Measurements from ENCODE around the gene SLC35D3. TPM values are rescaled to one million over a fixed set of nuclear protein-coding genes. Genes with fewer than 3 reads are reported as not detected.
"Not testable (repeated sequence)": the region's sequence is repeated elsewhere in the genome, so short reads cannot be mapped to it uniquely, and the experiment has no call there.

Gene SLC35D3
- polyA plus RNA-seq, 1 donor from 2014 or later, result not detected

- not testable (repeated sequence) for H3K27me3 Mint-ChIP-seq, H3K27ac Mint-ChIP-seq, H3K4me1 Mint-ChIP-seq, H3K9me3 Mint-ChIP-seq, H3K36me3 Mint-ChIP-seq, H3K4me3 Mint-ChIP-seq
Measured at GRCh38 chr6:136904477-136904876, 17.6 kb upstream of the SLC35D3 start.

GRCh38 chr6:136914947-136915346 is 7.2 kb upstream of the SLC35D3 start:
- peaks cover 16% of the 10 kb centered on the region for H3K36me3 Mint-ChIP-seq
- H3K9me3 Mint-ChIP-seq, result no peaks in the 10 kb centered on the region
- H3K4me3 Mint-ChIP-seq, result no peak overlapping the region
- H3K27ac Mint-ChIP-seq, result no peak overlapping the region
- peaks cover 2 to 4% (median 3%) of the 10 kb centered on the region in 3 donors for H3K4me1 Mint-ChIP-seq
- peaks cover 4% of the 10 kb centered on the region for H3K27me3 Mint-ChIP-seq

GRCh38 chr6:136918706-136919105 is 3.4 kb upstream of the SLC35D3 start:
- Mint-ChIP-seq H3K27ac (peak overlapping the region in 1 of 3 donors; percentile 10), H3K4me3 (peak overlapping the region in 1 of 4 donors; percentile 30), H3K9me3 (no peaks in the 10 kb centered on the region), H3K4me1 (peaks cover 13 to 14% (median 14%) of the 10 kb centered on the region in 3 donors), H3K27me3 (peaks cover 29% of the 10 kb centered on the region), H3K36me3 (peaks cover 9% of the 10 kb centered on the region)

GRCh38 chr6:136920216-136920615 is 1.9 kb upstream of the SLC35D3 start:
- peaks cover 41% of the 10 kb centered on the region for H3K27me3 Mint-ChIP-seq
- H3K36me3 Mint-ChIP-seq, result peaks cover 8% of the 10 kb centered on the region
- H3K9me3 Mint-ChIP-seq, result no peaks in the 10 kb centered on the region
- H3K4me3 Mint-ChIP-seq, result peak overlapping the region; percentile 77 to 93 (median 87)
- H3K27ac Mint-ChIP-seq, result no peak overlapping the region
- peaks cover 13 to 14% (median 14%) of the 10 kb centered on the region in 3 donors for H3K4me1 Mint-ChIP-seq

- no peaks in the 10 kb centered on the region for H3K9me3 Mint-ChIP-seq
- H3K4me3 Mint-ChIP-seq, result peak overlapping the region; percentile 77 to 93 (median 87)
- H3K27ac Mint-ChIP-seq, result no peak overlapping the region
- H3K27me3 Mint-ChIP-seq, result peaks cover 41% of the 10 kb centered on the region
- H3K4me1 Mint-ChIP-seq, result peaks cover 13 to 14% (median 14%) of the 10 kb centered on the region in 3 donors
- H3K36me3 Mint-ChIP-seq, result peaks cover 4% of the 10 kb centered on the region
Measured at GRCh38 chr6:136920671-136921380, 1.3 kb upstream of the SLC35D3 start.

- H3K27me3 Mint-ChIP-seq, result peaks cover 41% of the 10 kb centered on the region
- H3K4me3 Mint-ChIP-seq, result peak overlapping the region; percentile 24 to 93 (median 85)
Measured at GRCh38 chr6:136921381-136921935, 643 bp upstream of the SLC35D3 start.

GRCh38 chr6:136922685-136923006 is 545 bp downstream of the SLC35D3 start:
- H3K4me3 Mint-ChIP-seq, result peak overlapping the region; percentile 60 to 91 (median 76)
- H3K36me3 Mint-ChIP-seq, result peaks cover 4% of the 10 kb centered on the region
- H3K27ac Mint-ChIP-seq, result peak overlapping the region in 1 of 3 donors; percentile 53
- no peaks in the 10 kb centered on the region for H3K9me3 Mint-ChIP-seq
- peaks cover 13 to 14% (median 14%) of the 10 kb centered on the region in 3 donors for H3K4me1 Mint-ChIP-seq
- H3K27me3 Mint-ChIP-seq, result peaks cover 41% of the 10 kb centered on the region

More at GRCh38 chr6:136921381-136921935, 643 bp upstream of the SLC35D3 start:
- Mint-ChIP-seq H3K9me3 (no peaks in the 10 kb centered on the region), H3K4me1 (peaks cover 13 to 14% (median 14%) of the 10 kb centered on the region in 3 donors), H3K27ac (no peak overlapping the region), H3K36me3 (peaks cover 4% of the 10 kb centered on the region)

- peaks cover 13 to 14% (median 14%) of the 10 kb centered on the region in 3 donors for H3K4me1 Mint-ChIP-seq
- H3K27me3 Mint-ChIP-seq, result peaks cover 44% of the 10 kb centered on the region
- peak overlapping the region in 1 of 3 donors; percentile 53 for H3K27ac Mint-ChIP-seq
- H3K4me3 Mint-ChIP-seq, result peak overlapping the region; percentile 14 to 87 (median 68)
- no peaks in the 10 kb centered on the region for H3K9me3 Mint-ChIP-seq
- H3K36me3 Mint-ChIP-seq, result peaks cover 4% of the 10 kb centered on the region
Measured at GRCh38 chr6:136923116-136923953, 1.2 kb downstream of the SLC35D3 start.

- Mint-ChIP-seq H3K36me3 (peaks cover 4% of the 10 kb centered on the region), H3K9me3 (no peaks in the 10 kb centered on the region), H3K27ac (no peak overlapping the region), H3K27me3 (peaks cover 45% of the 10 kb centered on the region), H3K4me3 (peak overlapping the region; percentile 31 to 87 (median 72)), H3K4me1 (peaks cover 13 to 14% (median 14%) of the 10 kb centered on the region in 3 donors)
Measured at GRCh38 chr6:136923954-136924673, 2.0 kb downstream of the SLC35D3 start.

GRCh38 chr6:136926383-136926782 is 4.3 kb downstream of the SLC35D3 start:
- Mint-ChIP-seq H3K36me3 (peaks cover 2% of the 10 kb centered on the region), H3K27me3 (peaks cover 30% of the 10 kb centered on the region), H3K27ac (no peak overlapping the region), H3K4me1 (peaks cover 0 to 3% (median 0%) of the 10 kb centered on the region in 3 donors), H3K4me3 (no peak overlapping the region), H3K9me3 (no peaks in the 10 kb centered on the region)

GRCh38 chr6:136927292-136927691 is 5.2 kb downstream of the SLC35D3 start:
- H3K4me1 Mint-ChIP-seq, result peaks cover 0 to 3% (median 0%) of the 10 kb centered on the region in 3 donors
- no peak overlapping the region for H3K27ac Mint-ChIP-seq
- no peaks in the 10 kb centered on the region for H3K9me3 Mint-ChIP-seq
- peaks cover 30% of the 10 kb centered on the region for H3K27me3 Mint-ChIP-seq
- H3K4me3 Mint-ChIP-seq, result no peak overlapping the region
- H3K36me3 Mint-ChIP-seq, result peaks cover 2% of the 10 kb centered on the region

- H3K9me3 Mint-ChIP-seq, result no peaks in the 10 kb centered on the region
- no peak overlapping the region for H3K4me3 Mint-ChIP-seq
- peaks cover 18% of the 10 kb centered on the region for H3K27me3 Mint-ChIP-seq
- no peak overlapping the region for H3K27ac Mint-ChIP-seq
- H3K36me3 Mint-ChIP-seq, result no peaks in the 10 kb centered on the region
- peaks cover 0 to 2% (median 0%) of the 10 kb centered on the region in 3 donors for H3K4me1 Mint-ChIP-seq
Measured at GRCh38 chr6:136930528-136930927, 8.4 kb downstream of the SLC35D3 start.

- H3K4me1 Mint-ChIP-seq, result peaks cover 0 to 2% (median 0%) of the 10 kb centered on the region in 3 donors
- peaks cover 32% of the 10 kb centered on the region for H3K27me3 Mint-ChIP-seq
- H3K36me3 Mint-ChIP-seq, result no peaks in the 10 kb centered on the region
- no peak overlapping the region for H3K4me3 Mint-ChIP-seq
- no peak overlapping the region for H3K27ac Mint-ChIP-seq
- H3K9me3 Mint-ChIP-seq, result no peaks in the 10 kb centered on the region
Measured at GRCh38 chr6:136932599-136932998, 10.5 kb downstream of the SLC35D3 start.

- H3K4me1 Mint-ChIP-seq, result peaks cover 0 to 2% (median 0%) of the 10 kb centered on the region in 3 donors
- no peak overlapping the region for H3K27ac Mint-ChIP-seq
- no peak overlapping the region for H3K4me3 Mint-ChIP-seq
- H3K36me3 Mint-ChIP-seq, result no peaks in the 10 kb centered on the region
- H3K9me3 Mint-ChIP-seq, result peaks cover 2 to 17% (median 6%) of the 10 kb centered on the region in 3 donors
- H3K27me3 Mint-ChIP-seq, result peaks cover 6% of the 10 kb centered on the region
Measured at GRCh38 chr6:136945072-136945471, 23.0 kb downstream of the SLC35D3 start.
